Measurements from ENCODE around the gene PC. TPM values are rescaled to one million over a fixed set of nuclear protein-coding genes. Genes with fewer than 3 reads are reported as not detected.

The PC gene
- total RNA-seq, 1 donor from 2014 or later, result 10.5 TPM

GRCh38 chr11:66879000-66879399 is 79.2 kb downstream of the PC start:
- peaks cover 12% of the 10 kb centered on the region for H4K20me1 ChIP-seq (ENCODE audit: insufficient read depth, low read length)

DNA sequence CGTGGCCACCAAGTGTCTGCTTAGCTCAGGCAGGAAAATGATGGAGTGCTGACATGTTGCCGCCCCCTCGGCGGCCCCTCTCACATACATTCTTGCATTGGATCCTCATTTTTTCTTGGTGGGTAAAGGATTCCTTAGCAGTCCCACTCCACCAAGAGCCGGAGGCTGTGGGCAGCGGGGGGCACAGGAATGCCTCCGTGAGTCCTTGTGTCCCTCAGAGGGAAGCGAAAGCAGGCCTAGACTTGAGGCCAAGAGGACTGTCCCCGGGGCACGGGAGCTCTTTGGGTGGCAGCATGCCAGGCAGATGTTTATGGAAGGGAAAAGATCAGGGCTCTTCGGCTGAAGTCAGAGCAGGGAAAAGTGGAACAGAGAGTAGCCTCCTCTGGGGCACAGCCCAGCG is 79.7 kb downstream of the PC start:
- Histone ChIP-seq H3K4me2 (ENCODE audit: low read length) (no peak overlapping the region), H3K27ac (ENCODE audit: low read depth, low read length) (no peak overlapping the region), H3K36me3 (ENCODE audit: insufficient read depth, low read length) (no peaks in the 10 kb centered on the region), H3K4me3 (ENCODE audit: insufficient read depth, low read depth, low read length) (no peak overlapping the region), H3K4me1 (ENCODE audit: insufficient read depth, low read length) (peaks cover 17% of the 10 kb centered on the region), H4K20me1 (ENCODE audit: insufficient read depth, low read length) (peaks cover 12% of the 10 kb centered on the region), H3K9me3 (ENCODE audit: insufficient read depth, low read depth, low read length) (no peaks in the 10 kb centered on the region), H3K79me2 (ENCODE audit: insufficient read depth, low read length) (no peaks in the 10 kb centered on the region), H2AFZ (ENCODE audit: low read depth, low read length) (no peak overlapping the region), H3K27me3 (ENCODE audit: insufficient read depth, low read length) (no peaks in the 10 kb centered on the region), H3K9ac (ENCODE audit: low read length) (no peak overlapping the region)
- DNase-seq (ENCODE audit: low read depth) (no peak), FAIRE-seq (no peak)
- Mint-ChIP-seq H3K4me1 (ENCODE audit: low read depth, unreplicated experiment) (peaks cover 14% of the 10 kb centered on the region), H3K9me3 (ENCODE audit: unreplicated experiment) (no peaks in the 10 kb centered on the region), H3K36me3 (ENCODE audit: low read depth, unreplicated experiment) (no peaks in the 10 kb centered on the region), H3K27ac (ENCODE audit: unreplicated experiment) (no peak overlapping the region), H3K4me3 (ENCODE audit: unreplicated experiment) (no peak overlapping the region), H3K27me3 (ENCODE audit: low read depth, unreplicated experiment) (peaks cover 30% of the 10 kb centered on the region)
- TF ChIP-seq, protein P1, sequence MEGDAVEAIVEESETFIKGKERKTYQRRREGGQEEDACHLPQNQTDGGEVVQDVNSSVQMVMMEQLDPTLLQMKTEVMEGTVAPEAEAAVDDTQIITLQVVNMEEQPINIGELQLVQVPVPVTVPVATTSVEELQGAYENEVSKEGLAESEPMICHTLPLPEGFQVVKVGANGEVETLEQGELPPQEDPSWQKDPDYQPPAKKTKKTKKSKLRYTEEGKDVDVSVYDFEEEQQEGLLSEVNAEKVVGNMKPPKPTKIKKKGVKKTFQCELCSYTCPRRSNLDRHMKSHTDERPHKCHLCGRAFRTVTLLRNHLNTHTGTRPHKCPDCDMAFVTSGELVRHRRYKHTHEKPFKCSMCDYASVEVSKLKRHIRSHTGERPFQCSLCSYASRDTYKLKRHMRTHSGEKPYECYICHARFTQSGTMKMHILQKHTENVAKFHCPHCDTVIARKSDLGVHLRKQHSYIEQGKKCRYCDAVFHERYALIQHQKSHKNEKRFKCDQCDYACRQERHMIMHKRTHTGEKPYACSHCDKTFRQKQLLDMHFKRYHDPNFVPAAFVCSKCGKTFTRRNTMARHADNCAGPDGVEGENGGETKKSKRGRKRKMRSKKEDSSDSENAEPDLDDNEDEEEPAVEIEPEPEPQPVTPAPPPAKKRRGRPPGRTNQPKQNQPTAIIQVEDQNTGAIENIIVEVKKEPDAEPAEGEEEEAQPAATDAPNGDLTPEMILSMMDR (IDR thresholded peaks at IDR 0.05; ENCODE audit: insufficient read depth, low read depth, low read length), result no peak
- TF ChIP-seq EZH2 (IDR thresholded peaks at IDR 0.05; ENCODE audit: insufficient read depth, low read length), result no peak

More at GRCh38 chr11:66879000-66879399, 79.2 kb downstream of the PC start:
- Histone ChIP-seq H3K27ac (ENCODE audit: low read depth, low read length) (no peak overlapping the region), H2AFZ (ENCODE audit: low read depth, low read length) (no peak overlapping the region), H3K4me3 (ENCODE audit: insufficient read depth, low read depth, low read length) (no peak overlapping the region), H3K4me1 (ENCODE audit: insufficient read depth, low read length) (peaks cover 19% of the 10 kb centered on the region), H3K9me3 (ENCODE audit: insufficient read depth, low read depth, low read length) (no peaks in the 10 kb centered on the region), H3K27me3 (ENCODE audit: insufficient read depth, low read length) (no peaks in the 10 kb centered on the region), H3K36me3 (ENCODE audit: insufficient read depth, low read length) (no peaks in the 10 kb centered on the region), H3K9ac (ENCODE audit: low read length) (no peak overlapping the region), H3K4me2 (ENCODE audit: low read length) (no peak overlapping the region), H3K79me2 (ENCODE audit: insufficient read depth, low read length) (no peaks in the 10 kb centered on the region)
- peaks cover 30% of the 10 kb centered on the region for H3K27me3 Mint-ChIP-seq (ENCODE audit: low read depth, unreplicated experiment)
- no peak for FAIRE-seq
- no peaks in the 10 kb centered on the region for H3K36me3 Mint-ChIP-seq (ENCODE audit: low read depth, unreplicated experiment)
- H3K4me3 Mint-ChIP-seq (ENCODE audit: unreplicated experiment), result no peak overlapping the region
- H3K9me3 Mint-ChIP-seq (ENCODE audit: unreplicated experiment), result no peaks in the 10 kb centered on the region
- TF ChIP-seq, protein P1 (IDR thresholded peaks at IDR 0.05; ENCODE audit: insufficient read depth, low read depth, low read length), result no peak
- no peak for TF ChIP-seq EZH2 (IDR thresholded peaks at IDR 0.05; ENCODE audit: insufficient read depth, low read length)
- DNase-seq (ENCODE audit: low read depth), result no peak
- H3K4me1 Mint-ChIP-seq (ENCODE audit: low read depth, unreplicated experiment), result peaks cover 16% of the 10 kb centered on the region
- no peak overlapping the region for H3K27ac Mint-ChIP-seq (ENCODE audit: unreplicated experiment)

GRCh38 chr11:66877588-66878385 is 80.4 kb downstream of the PC start:
- no peak overlapping the region for H3K27ac Mint-ChIP-seq (ENCODE audit: unreplicated experiment)
- no peak overlapping the region for H3K4me3 ChIP-seq (ENCODE audit: insufficient read depth, low read depth, low read length)
- H3K9me3 Mint-ChIP-seq (ENCODE audit: unreplicated experiment), result no peaks in the 10 kb centered on the region
- no peaks in the 10 kb centered on the region for H3K27me3 ChIP-seq (ENCODE audit: insufficient read depth, low read length)
- H3K9ac ChIP-seq (ENCODE audit: low read length), result no peak overlapping the region
- DNase-seq (ENCODE audit: low read depth) (no peak), FAIRE-seq (no peak)
- H3K36me3 ChIP-seq (ENCODE audit: insufficient read depth, low read length), result no peaks in the 10 kb centered on the region
- no peaks in the 10 kb centered on the region for H3K36me3 Mint-ChIP-seq (ENCODE audit: low read depth, unreplicated experiment)
- no peaks in the 10 kb centered on the region for H3K9me3 ChIP-seq (ENCODE audit: insufficient read depth, low read depth, low read length)
- peaks cover 12% of the 10 kb centered on the region for H4K20me1 ChIP-seq (ENCODE audit: insufficient read depth, low read length)
- no peak overlapping the region for H2AFZ ChIP-seq (ENCODE audit: low read depth, low read length)
- H3K27me3 Mint-ChIP-seq (ENCODE audit: low read depth, unreplicated experiment), result peaks cover 30% of the 10 kb centered on the region
- H3K4me3 Mint-ChIP-seq (ENCODE audit: unreplicated experiment), result no peak overlapping the region
- peaks cover 12% of the 10 kb centered on the region for H3K4me1 Mint-ChIP-seq (ENCODE audit: low read depth, unreplicated experiment)
- H3K4me2 ChIP-seq (ENCODE audit: low read length), result no peak overlapping the region
- TF ChIP-seq, protein P1 (IDR thresholded peaks at IDR 0.05; ENCODE audit: insufficient read depth, low read depth, low read length), result no peak
- TF ChIP-seq EZH2 (IDR thresholded peaks at IDR 0.05; ENCODE audit: insufficient read depth, low read length), result no peak
- no peak overlapping the region for H3K27ac ChIP-seq (ENCODE audit: low read depth, low read length)
- H3K4me1 ChIP-seq (ENCODE audit: insufficient read depth, low read length), result peaks cover 10% of the 10 kb centered on the region
- no peaks in the 10 kb centered on the region for H3K79me2 ChIP-seq (ENCODE audit: insufficient read depth, low read length)

Measured in astrocyte (in vitro differentiated cells and primary cell).